GM19023 (cell line): Measurements from ENCODE around the gene KL.

ENCODE experiments used
- ATAC-seq: cut with Tn5 transposase; IDR thresholded peaks from one replicate; pipeline ENCODE4 v1.9.1; 2021; ENCODE audit warnings: mild to moderate bottlenecking, moderate library complexity; ENCODE audit not compliant: unreplicated experiment

KL gene

GRCh38 chr13:33078263-33078662 is 62.0 kb downstream of the KL start:
- no peak for ATAC-seq

- no peak for ATAC-seq
These were observed 63.7 kb downstream of the KL start for GRCh38 chr13:33079960-33080359.

GRCh38 chr13:33080972-33081590 is 64.9 kb downstream of the KL start:
- ATAC-seq = no peak

GRCh38 chr13:33081666-33082065 is 65.4 kb downstream of the KL start:
- ATAC-seq = no peak

- no peak for ATAC-seq
These were observed 66.8 kb downstream of the KL start for GRCh38 chr13:33083054-33083453.

- ATAC-seq = no peak
These were observed 70.9 kb downstream of the KL start for GRCh38 chr13:33087091-33087490.

- ATAC-seq = no peak
These were observed 71.6 kb downstream of the KL start for GRCh38 chr13:33087790-33088189.

- no peak for ATAC-seq
These were observed 73.1 kb downstream of the KL start for GRCh38 chr13:33089311-33089710.

GRCh38 chr13:33090755-33091414 is 74.7 kb downstream of the KL start:
- no peak for ATAC-seq

GRCh38 chr13:33091415-33091774 is 75.2 kb downstream of the KL start:
- no peak for ATAC-seq

GRCh38 chr13:33092073-33092987 is 76.1 kb downstream of the KL start:
- no peak for ATAC-seq

- ATAC-seq = no peak
These were observed 80.8 kb downstream of the KL start for GRCh38 chr13:33096886-33097605.

GRCh38 chr13:33099860-33100259 is 83.6 kb downstream of the KL start:
- ATAC-seq = no peak

- ATAC-seq = no peak
These were observed 84.7 kb downstream of the KL start for GRCh38 chr13:33100886-33101285.

- no peak for ATAC-seq
These were observed 85.6 kb downstream of the KL start for GRCh38 chr13:33101835-33102234.

GRCh38 chr13:33103457-33103856 is 87.2 kb downstream of the KL start:
- no peak for ATAC-seq

GRCh38 chr13:33105387-33106005 is 89.3 kb downstream of the KL start:
- no peak for ATAC-seq

- ATAC-seq = no peak
These were observed 90.6 kb downstream of the KL start for GRCh38 chr13:33106656-33107360.

GRCh38 chr13:33107361-33107760 is 91.1 kb downstream of the KL start:
- no peak for ATAC-seq

GRCh38 chr13:33108620-33109019 is 92.4 kb downstream of the KL start:
- no peak for ATAC-seq
